ENCODE results near the gene POLA2. TPM values are rescaled to one million over a fixed set of nuclear protein-coding genes. Genes with fewer than 3 reads are reported as not detected.

Gene POLA2
- total RNA-seq, 4 donors from 2014 or later = 6.8 to 25.6 (median 13.1) TPM

- TF ChIP-seq CTCF (IDR thresholded peaks at IDR 0.05) (peak in 2 of 6 experiments; percentile 6 to 21), POLR2A (IDR thresholded peaks at IDR 0.05) (peak; percentile 62 to 75)
- peak; percentile 70 to 96 (median 93) for DNase-seq
- H3K36me3 ChIP-seq = no peaks in the 10 kb centered on the region
- H3K27me3 ChIP-seq = no peaks in the 10 kb centered on the region
- H3K9me3 ChIP-seq = no peaks in the 10 kb centered on the region
- peak within 1 kb of the TSS; percentile 75 to 93 (median 85) for H3K27ac ChIP-seq
- H3K4me1 ChIP-seq = peaks cover 0 to 64% (median 8%) of the 10 kb centered on the region in 4 donors
- H3K4me3 ChIP-seq = peak within 1 kb of the TSS; percentile 69 to 93 (median 76)
Observed at GRCh38 chr11:65314501-65315203, 52.9 kb downstream of the POLA2 start, which contains the start of gene CDC42EP2. Gene CDC42EP2 (plus strand): TSS chr11:65314866. CDS start chr11:65320899, 6,033 bp downstream.

GRCh38 chr11:65315204-65315865 lies 53.6 kb downstream of the POLA2 start:
- Histone ChIP-seq H3K9me3 (no peaks in the 10 kb centered on the region), H3K27ac (peak overlapping the region; percentile 75 to 93 (median 85)), H3K4me3 (peak overlapping the region; percentile 69 to 93 (median 76)), H3K4me1 (peaks cover 0 to 62% (median 8%) of the 10 kb centered on the region in 4 donors), H3K27me3 (no peaks in the 10 kb centered on the region), H3K36me3 (no peaks in the 10 kb centered on the region)
- peak; percentile 73 to 92 (median 90) for DNase-seq
- TF ChIP-seq POLR2A (IDR thresholded peaks at IDR 0.05) (peak in 1 of 2 donors; percentile 19), CTCF (IDR thresholded peaks at IDR 0.05) (peak; percentile 92 to 98 (median 94))

GRCh38 chr11:65315866-65316226 lies 54.1 kb downstream of the POLA2 start:
- peak overlapping the region; percentile 75 to 93 (median 85) for H3K27ac ChIP-seq
- H3K36me3 ChIP-seq = peaks cover 0 to under 1% (median 0%) of the 10 kb centered on the region in 3 donors
- no peak for TF ChIP-seq POLR2A (IDR thresholded peaks at IDR 0.05)
- H3K27me3 ChIP-seq = no peaks in the 10 kb centered on the region
- no peaks in the 10 kb centered on the region for H3K9me3 ChIP-seq
- H3K4me1 ChIP-seq = peaks cover 0 to 57% (median 8%) of the 10 kb centered on the region in 4 donors
- DNase-seq = no peak
- peak overlapping the region; percentile 69 to 93 (median 76) for H3K4me3 ChIP-seq

GRCh38 chr11:65316227-65317024 lies 54.7 kb downstream of the POLA2 start:
- Histone ChIP-seq H3K4me3 (peak overlapping the region; percentile 69 to 93 (median 76)), H3K27ac (peak overlapping the region; percentile 75 to 93 (median 85)), H3K9me3 (no peaks in the 10 kb centered on the region), H3K4me1 (peaks cover 0 to 57% (median 8%) of the 10 kb centered on the region in 4 donors), H3K27me3 (no peaks in the 10 kb centered on the region), H3K36me3 (peaks cover 0 to 7% (median 0%) of the 10 kb centered on the region in 3 donors)
- no peak for DNase-seq
- no peak for TF ChIP-seq CTCF (IDR thresholded peaks at IDR 0.05)
- TF ChIP-seq POLR2A (IDR thresholded peaks at IDR 0.05) = no peak

- H3K36me3 ChIP-seq = peaks cover 0 to 15% (median 0%) of the 10 kb centered on the region in 3 donors
- H3K27me3 ChIP-seq = no peaks in the 10 kb centered on the region
- no peak for TF ChIP-seq CTCF (IDR thresholded peaks at IDR 0.05)
- TF ChIP-seq POLR2A (IDR thresholded peaks at IDR 0.05) = no peak
- peaks cover 0 to 57% (median 8%) of the 10 kb centered on the region in 4 donors for H3K4me1 ChIP-seq
- H3K27ac ChIP-seq = peak overlapping the region; percentile 40 to 93 (median 85)
- DNase-seq = peak in 2 of 3 donors; percentile 82 to 85
- H3K4me3 ChIP-seq = peak overlapping the region in 3 of 4 donors; percentile 75 to 93 (median 78)
- no peaks in the 10 kb centered on the region for H3K9me3 ChIP-seq
Observed at GRCh38 chr11:65317025-65317786, 55.4 kb downstream of the POLA2 start.

Data from Peyer's patch (tissue), 4 donors.